ENCODE results near the gene BZW2.

Gene BZW2

GRCh38 chr7:16649196-16649595 lies 3.2 kb downstream of the BZW2 start:
- H3K4me3 ChIP-seq (ENCODE audit: low read depth, low read length): no peak overlapping the region
- TF ChIP-seq CTCF (IDR thresholded peaks at IDR 0.05; ENCODE audit: low read depth, low read length, missing control alignments): no peak
- in situ Hi-C loops (cut with HindIII; ENCODE audit: low sequenced_read_pairs): no loop called here
- DNase-seq (ENCODE audit: low read depth): no peak

- in situ Hi-C loops (cut with HindIII; ENCODE audit: low sequenced_read_pairs): no loop called here
- TF ChIP-seq CTCF (IDR thresholded peaks at IDR 0.05; ENCODE audit: low read depth, low read length, missing control alignments): no peak
- no peak overlapping the region for H3K4me3 ChIP-seq (ENCODE audit: low read depth, low read length)
- no peak for DNase-seq (ENCODE audit: low read depth)
Observed at GRCh38 chr7:16650266-16650665, 4.3 kb downstream of the BZW2 start.

GRCh38 chr7:16651396-16652239 lies 5.6 kb downstream of the BZW2 start:
- no peak overlapping the region for H3K4me3 ChIP-seq (ENCODE audit: low read depth, low read length)
- no peak for DNase-seq (ENCODE audit: low read depth)
- in situ Hi-C loops (cut with HindIII; ENCODE audit: low sequenced_read_pairs): no loop called here
- TF ChIP-seq CTCF (IDR thresholded peaks at IDR 0.05; ENCODE audit: low read depth, low read length, missing control alignments): no peak

- no peak for TF ChIP-seq CTCF (IDR thresholded peaks at IDR 0.05; ENCODE audit: low read depth, low read length, missing control alignments)
- DNase-seq (ENCODE audit: low read depth): no peak
- H3K4me3 ChIP-seq (ENCODE audit: low read depth, low read length): no peak overlapping the region
- in situ Hi-C loops (cut with HindIII; ENCODE audit: low sequenced_read_pairs): no loop called here
Observed at GRCh38 chr7:16652240-16652583, 6.2 kb downstream of the BZW2 start.

- no peak overlapping the region for H3K4me3 ChIP-seq (ENCODE audit: low read depth, low read length)
- DNase-seq (ENCODE audit: low read depth): no peak
- in situ Hi-C loops (cut with HindIII; ENCODE audit: low sequenced_read_pairs): no loop called here
- TF ChIP-seq CTCF (IDR thresholded peaks at IDR 0.05; ENCODE audit: low read depth, low read length, missing control alignments): no peak
Observed at GRCh38 chr7:16652888-16653287, 6.9 kb downstream of the BZW2 start.

GRCh38 chr7:16655394-16655793 lies 9.4 kb downstream of the BZW2 start:
- no peak overlapping the region for H3K4me3 ChIP-seq (ENCODE audit: low read depth, low read length)
- TF ChIP-seq CTCF (IDR thresholded peaks at IDR 0.05; ENCODE audit: low read depth, low read length, missing control alignments): no peak
- no peak for DNase-seq (ENCODE audit: low read depth)
- in situ Hi-C loops (cut with HindIII; ENCODE audit: low sequenced_read_pairs): no loop called here

Measured in astrocyte of the cerebellum (primary cell).